Karpas-422 (cell line): Measurements from ENCODE around the gene ZNF446. TPM values are rescaled to one million over a fixed set of nuclear protein-coding genes. Genes with fewer than 3 reads are reported as not detected.
"Not testable (repeated sequence)": the region's sequence is repeated elsewhere in the genome, so short reads cannot be mapped to it uniquely, and the experiment has no call there.

Experiments
- DNase-seq: peaks from one replicate; pipeline ENCODE4 v3.0.0-alpha.2; 2015
- H2AFZ ChIP-seq: fragments of 200-600 bp; sonication (generic); 2 replicates; pipeline ENCODE4 v1.6.1; 2014; ENCODE audit warnings: antibody characterized with exemption, low read length, mixed read lengths
- H3K27ac ChIP-seq: fragments of 200-600 bp; sonication (generic); 2 replicates; pipeline ENCODE4 v1.5.1; 2014; ENCODE audit warnings: mild to moderate bottlenecking, low read length, moderate library complexity
- H3K27me3 ChIP-seq: fragments of 200-600 bp; sonication (generic); 2 replicates; pipeline ENCODE4 v1.6.1; 2014; ENCODE audit warnings: low read length, mixed read lengths
- H3K36me3 ChIP-seq: fragments of 200-600 bp; sonication (generic); 2 replicates; pipeline ENCODE4 v1.6.1; 2014; ENCODE audit warnings: low read length, mixed read lengths; ENCODE audit not compliant: insufficient read depth
- H3K4me1 ChIP-seq: fragments of 200-600 bp; sonication (generic); 2 replicates; pipeline ENCODE4 v1.6.1; 2014; ENCODE audit warnings: mild to moderate bottlenecking, low read length, mixed read lengths
- H3K4me2 ChIP-seq: fragments of 200-600 bp; sonication (generic); 2 replicates; pipeline ENCODE4 v1.6.1; 2014; ENCODE audit warnings: low read length, low read depth, mild to moderate bottlenecking; ENCODE audit not compliant: poor library complexity, severe bottlenecking
- H3K4me3 ChIP-seq: fragments of 200-600 bp; sonication (generic); 2 replicates; pipeline ENCODE4 v1.5.1; 2014; ENCODE audit warnings: mild to moderate bottlenecking, antibody characterized with exemption, low read length, mixed read lengths
- H3K79me2 ChIP-seq: fragments of 200-600 bp; sonication (generic); 2 replicates; pipeline ENCODE4 v1.6.1; 2014; ENCODE audit warnings: mild to moderate bottlenecking, low read length, mixed read lengths
- H3K9ac ChIP-seq: fragments of 200-600 bp; sonication (generic); 2 replicates; pipeline ENCODE4 v1.6.0; 2014; ENCODE audit warnings: low read length
- H3K9me2 ChIP-seq: fragments of 200-600 bp; sonication (generic), shearing (Covaris generic); replicated peaks from 2 replicates; pipeline ENCODE4 v1.6.0; 2014; ENCODE audit warnings: mild to moderate bottlenecking, low read length, moderate library complexity; ENCODE audit not compliant: insufficient read depth
- H3K9me3 ChIP-seq: fragments of 300-700, 200-600 bp; sonication (generic); 2 replicates; pipeline ENCODE4 v1.6.1; 2014; ENCODE audit warnings: low read length, mixed read lengths
- H4K20me1 ChIP-seq: fragments of 200-600 bp; sonication (generic); 2 replicates; pipeline ENCODE4 v1.6.1; 2014; ENCODE audit warnings: mild to moderate bottlenecking, antibody characterized with exemption, low read length, low read depth; ENCODE audit not compliant: insufficient read depth
- total RNA-seq: library from RNA; depleted of rRNA; stranded (reverse); fragments of >200 nt; shearing (Covaris generic); gene quantifications from 2 replicates; pipeline ENCODE4 v1.2.3, GENCODE V29; 2014; ENCODE audit warnings: low replicate concordance

ZNF446 gene
- total RNA-seq, 1 experiment from 2014 or later: 11.8 TPM

DNA sequence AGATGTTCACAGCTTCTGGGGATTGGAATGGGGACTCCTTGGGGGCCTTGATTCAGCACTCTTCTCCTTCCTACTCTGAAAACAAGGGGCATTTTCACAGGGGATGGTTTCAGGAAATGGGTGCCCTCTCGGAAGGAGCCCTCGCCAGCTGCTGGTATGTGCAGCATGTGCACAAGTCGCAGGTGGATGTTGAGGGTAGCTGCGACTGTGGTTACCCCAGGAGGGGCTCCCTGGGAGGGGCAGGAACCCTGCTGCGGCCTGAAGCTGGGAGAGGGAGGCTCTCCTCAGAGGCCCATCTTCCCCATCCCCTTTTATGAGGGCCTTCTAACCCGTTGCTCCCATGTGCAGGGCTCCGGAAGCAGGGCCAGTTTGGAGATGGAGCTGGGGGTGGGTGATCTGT is 6.2 kb downstream of the ZNF446 start:
- Histone ChIP-seq H3K79me2 (peaks cover 3% of the 10 kb centered on the region; the same call in 1 of the 2 replicates), H3K27ac (no peak overlapping the region), H3K9me3 (no peaks in the 10 kb centered on the region), H3K9me2 (no peaks in the 10 kb centered on the region), H3K4me3 (no peak overlapping the region), H3K36me3 (no peaks in the 10 kb centered on the region), H3K27me3 (no peaks in the 10 kb centered on the region), H2AFZ (no peak overlapping the region), H3K4me1 (peaks cover 4% of the 10 kb centered on the region), H3K9ac (no peak overlapping the region), H3K4me2 (no peak overlapping the region), H4K20me1 (no peaks in the 10 kb centered on the region)
- no peak for DNase-seq

- Histone ChIP-seq H3K4me2 (no peak overlapping the region), H3K9me2 (no peaks in the 10 kb centered on the region), H3K4me3 (no peak overlapping the region), H3K36me3 (no peaks in the 10 kb centered on the region), H3K27ac (no peak overlapping the region), H3K4me1 (no peaks in the 10 kb centered on the region; the same call in 1 of the 2 replicates), H3K27me3 (no peaks in the 10 kb centered on the region; the same call in 1 of the 2 replicates), H2AFZ (no peak overlapping the region), H3K9me3 (no peaks in the 10 kb centered on the region), H3K9ac (no peak overlapping the region), H3K79me2 (no peaks in the 10 kb centered on the region), H4K20me1 (no peaks in the 10 kb centered on the region)
- no peak for DNase-seq
These were observed 7.6 kb downstream of the ZNF446 start for GRCh38 chr19:58483776-58484175.

DNA sequence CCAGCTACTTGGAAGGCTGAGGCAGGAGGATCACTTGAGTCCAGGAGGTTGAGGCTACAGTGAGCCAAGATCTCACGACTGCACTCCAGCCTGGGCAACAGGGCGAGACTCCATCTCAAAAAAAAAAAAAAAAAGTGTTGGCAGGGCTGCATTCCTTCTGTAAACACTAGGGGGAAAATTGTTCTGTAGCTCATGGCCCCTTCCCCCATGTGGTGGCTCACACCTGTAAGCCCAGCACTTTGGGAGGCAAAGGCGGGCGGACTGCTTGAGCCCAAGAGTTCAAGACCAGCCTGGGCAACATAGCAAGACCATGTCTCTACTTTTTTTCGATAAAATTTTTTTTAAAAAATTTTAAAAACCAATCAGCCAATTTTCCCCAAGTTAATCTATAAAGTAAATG is 8.2 kb downstream of the ZNF446 start:
- H3K9ac ChIP-seq: not testable (repeated sequence)

DNA sequence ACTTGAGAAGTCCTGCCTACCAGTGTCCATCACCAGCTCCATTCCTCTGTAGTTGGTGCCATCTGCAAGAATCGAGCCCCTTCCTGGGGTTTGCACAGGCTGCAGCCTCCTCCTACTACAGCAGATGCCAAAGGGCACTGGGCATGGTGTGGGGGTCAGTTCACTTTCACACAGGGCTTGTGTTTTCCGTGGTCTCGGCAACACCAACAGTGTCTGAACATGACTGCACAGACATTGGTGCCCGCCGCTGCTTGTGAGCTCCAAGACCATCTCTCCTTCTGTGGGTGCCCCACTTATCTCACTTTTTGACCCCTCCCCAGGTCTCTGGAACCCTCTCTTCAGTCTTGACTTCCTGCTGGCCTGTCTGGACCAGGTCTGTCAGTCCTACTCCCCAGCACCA is 15.2 kb downstream of the ZNF446 start:
- Histone ChIP-seq H3K4me3 (no peak overlapping the region), H3K9me3 (no peaks in the 10 kb centered on the region), H3K4me2 (no peak overlapping the region), H3K9me2 (no peaks in the 10 kb centered on the region), H3K79me2 (no peaks in the 10 kb centered on the region), H3K27ac (no peak overlapping the region), H3K4me1 (no peaks in the 10 kb centered on the region; the same call in 1 of the 2 replicates), H4K20me1 (no peaks in the 10 kb centered on the region), H3K27me3 (no peaks in the 10 kb centered on the region; the same call in 1 of the 2 replicates), H3K36me3 (no peaks in the 10 kb centered on the region), H3K9ac (no peak overlapping the region), H2AFZ (no peak overlapping the region)
- no peak for DNase-seq

More for the DNA sequence above, 8.2 kb downstream of the ZNF446 start:
- not testable (repeated sequence) for H3K36me3 ChIP-seq, H4K20me1 ChIP-seq, H3K27ac ChIP-seq, H2AFZ ChIP-seq, H3K9me2 ChIP-seq, H3K9me3 ChIP-seq, H3K27me3 ChIP-seq, DNase-seq, H3K79me2 ChIP-seq, H3K4me1 ChIP-seq, H3K4me2 ChIP-seq, H3K4me3 ChIP-seq

DNA sequence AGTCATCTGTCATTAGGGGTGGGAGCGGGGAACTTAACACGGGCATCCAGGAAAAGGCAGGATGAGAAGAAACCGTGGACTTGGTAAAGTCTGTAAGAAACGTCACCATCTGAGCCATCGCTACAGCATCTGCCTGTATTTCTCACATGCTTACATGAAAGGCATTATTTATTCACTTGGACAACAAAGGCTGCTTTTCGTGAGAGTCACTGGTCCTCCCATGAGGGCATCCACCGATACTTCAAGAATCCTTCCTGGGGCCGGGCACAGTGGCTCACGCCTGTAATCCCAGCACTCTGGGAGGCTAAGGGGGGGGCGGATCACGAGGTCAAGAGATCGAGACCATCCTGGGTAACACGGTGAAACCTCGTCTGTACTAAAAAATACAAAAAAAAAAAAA is 16.1 kb downstream of the ZNF446 start:
- H3K9me2 ChIP-seq: no peaks in the 10 kb centered on the region
- H3K27me3 ChIP-seq: no peaks in the 10 kb centered on the region; the same call in 1 of the 2 replicates
- H3K4me2 ChIP-seq: no peak overlapping the region
- H3K27ac ChIP-seq: no peak overlapping the region
- no peak overlapping the region for H3K4me3 ChIP-seq
- H3K4me1 ChIP-seq: no peaks in the 10 kb centered on the region; the same call in 1 of the 2 replicates
- no peak overlapping the region for H3K9ac ChIP-seq
- no peaks in the 10 kb centered on the region for H4K20me1 ChIP-seq
- no peaks in the 10 kb centered on the region for H3K9me3 ChIP-seq
- no peaks in the 10 kb centered on the region for H3K36me3 ChIP-seq
- no peaks in the 10 kb centered on the region for H3K79me2 ChIP-seq
- DNase-seq: no peak
- no peak overlapping the region for H2AFZ ChIP-seq

DNA sequence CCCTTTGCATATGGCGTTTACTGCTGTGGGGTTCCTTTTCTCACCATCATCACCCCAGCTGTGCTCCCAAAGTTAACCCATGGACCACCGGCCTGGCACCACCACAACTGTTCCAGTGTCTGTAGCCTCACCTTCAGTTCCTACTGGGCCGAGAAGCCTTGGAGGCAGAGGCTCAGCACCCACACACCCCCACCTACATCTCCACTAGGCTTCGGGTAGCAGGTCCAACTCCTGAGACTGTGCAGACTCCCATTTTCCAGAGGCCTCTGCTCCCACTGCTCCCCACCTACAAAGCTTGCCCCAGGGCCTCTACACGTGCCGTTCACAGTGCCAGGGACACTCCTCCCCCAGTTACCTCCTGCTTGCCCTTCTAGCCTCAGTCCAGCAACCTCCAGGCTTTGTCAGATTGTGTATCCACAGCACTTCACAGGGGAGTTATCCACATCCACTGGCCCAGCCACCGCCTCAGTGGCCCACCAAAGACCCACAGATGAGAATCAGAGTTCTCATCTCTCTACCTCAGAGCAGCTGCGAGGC is 21.6 kb downstream of the ZNF446 start:
- H2AFZ ChIP-seq: no peak overlapping the region
- no peak overlapping the region for H3K27ac ChIP-seq
- H3K79me2 ChIP-seq: no peaks in the 10 kb centered on the region
- no peaks in the 10 kb centered on the region for H3K36me3 ChIP-seq
- no peaks in the 10 kb centered on the region for H4K20me1 ChIP-seq
- H3K9ac ChIP-seq: no peak overlapping the region
- H3K4me3 ChIP-seq: no peak overlapping the region
- peaks cover 4% of the 10 kb centered on the region; the same call in 1 of the 2 replicates for H3K4me1 ChIP-seq
- no peaks in the 10 kb centered on the region for H3K9me2 ChIP-seq
- H3K4me2 ChIP-seq: no peak overlapping the region
- H3K27me3 ChIP-seq: no peaks in the 10 kb centered on the region
- no peak for DNase-seq
- H3K9me3 ChIP-seq: no peaks in the 10 kb centered on the region

DNA sequence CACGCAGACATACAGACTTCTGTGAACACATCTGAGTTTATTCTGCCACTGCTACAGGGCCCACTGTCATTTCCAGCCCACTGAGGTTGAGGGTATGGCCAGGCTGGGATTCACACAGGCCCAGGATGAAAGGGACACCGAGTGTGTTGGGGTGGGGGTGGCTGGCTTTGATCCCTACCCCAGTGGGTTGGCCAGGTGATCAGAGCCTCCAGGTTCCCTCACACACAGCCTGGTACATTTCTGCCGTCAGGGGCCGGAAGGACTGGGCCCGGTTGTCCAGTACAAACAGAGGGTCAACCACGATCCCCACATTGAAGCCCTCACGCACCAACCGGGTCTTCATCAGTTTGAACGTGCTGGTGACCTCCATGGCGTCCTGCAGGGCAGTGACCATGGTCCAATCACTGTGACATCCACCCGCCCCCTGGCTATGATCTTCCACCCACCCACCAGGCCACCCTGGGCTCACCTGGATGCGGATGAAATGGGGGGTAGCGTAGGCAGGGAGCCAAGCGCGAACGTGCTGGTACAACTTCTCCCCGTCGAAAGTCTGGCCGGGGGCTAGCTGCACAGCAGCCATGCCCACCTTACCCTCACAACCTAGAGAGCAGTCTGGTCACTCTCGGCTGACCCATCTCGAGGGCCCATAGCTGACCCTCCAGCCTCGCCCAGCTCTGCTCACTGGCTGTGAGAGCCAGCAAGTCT is 22.3 kb downstream of the ZNF446 start:
- no peaks in the 10 kb centered on the region for H3K9me3 ChIP-seq
- H4K20me1 ChIP-seq: no peaks in the 10 kb centered on the region
- H3K4me3 ChIP-seq: no peak overlapping the region; the same call in 1 of the 2 replicates
- H3K4me1 ChIP-seq: peaks cover 4% of the 10 kb centered on the region; the same call in 1 of the 2 replicates
- no peaks in the 10 kb centered on the region for H3K36me3 ChIP-seq
- H3K9me2 ChIP-seq: no peaks in the 10 kb centered on the region
- no peaks in the 10 kb centered on the region for H3K27me3 ChIP-seq
- H3K27ac ChIP-seq: no peak overlapping the region
- H3K79me2 ChIP-seq: no peaks in the 10 kb centered on the region
- H3K9ac ChIP-seq: no peak overlapping the region
- peak overlapping the region; percentile 38 for H3K4me2 ChIP-seq
- no peak overlapping the region for H2AFZ ChIP-seq
- DNase-seq: no peak

- peak; percentile 92 for DNase-seq
- H3K4me3 ChIP-seq: peak overlapping the region; percentile 36; the same call in 1 of the 2 replicates
- peak overlapping the region; percentile 38 for H3K4me2 ChIP-seq
- H3K9ac ChIP-seq: peak overlapping the region; percentile 29
- H2AFZ ChIP-seq: peak overlapping the region; percentile 60; the same call in 1 of the 2 replicates
- H3K79me2 ChIP-seq: no peaks in the 10 kb centered on the region
- H3K27ac ChIP-seq: no peak overlapping the region
- H3K4me1 ChIP-seq: peaks cover 4% of the 10 kb centered on the region; the same call in 1 of the 2 replicates
- H3K27me3 ChIP-seq: no peaks in the 10 kb centered on the region
- H4K20me1 ChIP-seq: no peaks in the 10 kb centered on the region
- H3K36me3 ChIP-seq: no peaks in the 10 kb centered on the region
- H3K9me2 ChIP-seq: no peaks in the 10 kb centered on the region
- no peaks in the 10 kb centered on the region for H3K9me3 ChIP-seq
These were observed 23.1 kb downstream of the ZNF446 start for GRCh38 chr19:58499021-58499927.
